NCI-H748 (cell line): Measurements from ENCODE around the gene FOXL3.

Source experiments
- DNase-seq: peaks from one replicate; lab custom pipeline; 2025; ENCODE audit not compliant: unreplicated experiment; lab: John Stamatoyannopoulos, UW

Gene FOXL3

GRCh38 chr7:300546-301290, 10.7 kb downstream of the FOXL3 start:
- DNase-seq: no peak

- DNase-seq: no peak
These were observed 11.5 kb downstream of the FOXL3 start for GRCh38 chr7:301291-302053.

GRCh38 chr7:302054-302992, 12.4 kb downstream of the FOXL3 start:
- no peak for DNase-seq

GRCh38 chr7:303425-303824, 13.5 kb downstream of the FOXL3 start:
- DNase-seq: no peak

- no peak for DNase-seq
These were observed 14.1 kb downstream of the FOXL3 start for GRCh38 chr7:303884-304573.

- DNase-seq: no peak
These were observed 14.8 kb downstream of the FOXL3 start for GRCh38 chr7:304574-305409.

GRCh38 chr7:305410-306151, 15.6 kb downstream of the FOXL3 start:
- DNase-seq: peak; percentile 25

- no peak for DNase-seq
These were observed 18.0 kb downstream of the FOXL3 start for GRCh38 chr7:307970-308369.

GRCh38 chr7:309586-310228, 19.7 kb downstream of the FOXL3 start:
- DNase-seq: no peak

- DNase-seq: no peak
These were observed 21.2 kb downstream of the FOXL3 start for GRCh38 chr7:311131-311680.

GRCh38 chr7:311796-312195, 21.8 kb downstream of the FOXL3 start:
- no peak for DNase-seq

- DNase-seq: no peak
These were observed 22.5 kb downstream of the FOXL3 start for GRCh38 chr7:312424-312823.

GRCh38 chr7:314853-315252, 24.9 kb downstream of the FOXL3 start:
- DNase-seq: no peak

- DNase-seq: no peak
These were observed 25.7 kb downstream of the FOXL3 start for GRCh38 chr7:315516-316265.

- DNase-seq: no peak
These were observed 27.9 kb downstream of the FOXL3 start for GRCh38 chr7:317643-318405.

GRCh38 chr7:318476-318875, 28.5 kb downstream of the FOXL3 start:
- no peak for DNase-seq
